ENCODE data around the gene BRD4. TPM values are rescaled to one million over a fixed set of nuclear protein-coding genes. Genes with fewer than 3 reads are reported as not detected.
"Not testable (repeated sequence)": the region's sequence is repeated elsewhere in the genome, so short reads cannot be mapped to it uniquely, and the experiment has no call there.

BRD4 gene
- total RNA-seq, 4 donors from 2014 or later, result 34.7 to 69.6 (median 36.0) TPM

DNA sequence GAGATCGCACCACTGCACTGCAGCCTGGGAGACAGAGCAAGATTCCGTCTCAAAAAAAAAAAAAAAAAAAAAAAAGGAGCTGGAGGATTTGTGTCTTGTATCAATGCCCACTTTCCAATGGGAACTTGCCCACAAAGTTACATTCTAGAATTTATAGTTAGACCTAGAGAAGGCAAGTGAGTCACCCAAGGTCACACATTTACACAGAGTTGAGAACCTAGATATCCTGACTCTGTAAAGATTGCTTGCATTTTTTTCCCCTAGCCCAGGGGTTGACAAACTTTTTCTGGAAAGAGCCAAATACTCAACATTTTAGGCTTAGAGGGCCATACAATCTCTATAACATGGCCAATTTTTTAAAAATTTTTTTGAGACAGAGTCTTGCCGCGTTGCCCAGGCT lies 7.7 kb upstream of the BRD4 start:
- no peak overlapping the region for H3K27ac ChIP-seq
- TF ChIP-seq POLR2A (IDR thresholded peaks at IDR 0.05) (no peak), EP300 (IDR thresholded peaks at IDR 0.05) (no peak)
- TF ChIP-seq, protein P1, sequence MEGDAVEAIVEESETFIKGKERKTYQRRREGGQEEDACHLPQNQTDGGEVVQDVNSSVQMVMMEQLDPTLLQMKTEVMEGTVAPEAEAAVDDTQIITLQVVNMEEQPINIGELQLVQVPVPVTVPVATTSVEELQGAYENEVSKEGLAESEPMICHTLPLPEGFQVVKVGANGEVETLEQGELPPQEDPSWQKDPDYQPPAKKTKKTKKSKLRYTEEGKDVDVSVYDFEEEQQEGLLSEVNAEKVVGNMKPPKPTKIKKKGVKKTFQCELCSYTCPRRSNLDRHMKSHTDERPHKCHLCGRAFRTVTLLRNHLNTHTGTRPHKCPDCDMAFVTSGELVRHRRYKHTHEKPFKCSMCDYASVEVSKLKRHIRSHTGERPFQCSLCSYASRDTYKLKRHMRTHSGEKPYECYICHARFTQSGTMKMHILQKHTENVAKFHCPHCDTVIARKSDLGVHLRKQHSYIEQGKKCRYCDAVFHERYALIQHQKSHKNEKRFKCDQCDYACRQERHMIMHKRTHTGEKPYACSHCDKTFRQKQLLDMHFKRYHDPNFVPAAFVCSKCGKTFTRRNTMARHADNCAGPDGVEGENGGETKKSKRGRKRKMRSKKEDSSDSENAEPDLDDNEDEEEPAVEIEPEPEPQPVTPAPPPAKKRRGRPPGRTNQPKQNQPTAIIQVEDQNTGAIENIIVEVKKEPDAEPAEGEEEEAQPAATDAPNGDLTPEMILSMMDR (IDR thresholded peaks at IDR 0.05), result no peak
- H3K4me1 ChIP-seq, result peaks cover 0 to 7% (median 0%) of the 10 kb centered on the region in 4 donors
- no peak overlapping the region for H3K4me3 ChIP-seq
- peaks cover 0 to 29% (median 0%) of the 10 kb centered on the region in 3 donors for H3K36me3 ChIP-seq
- 88 to 94% methylated on average over 4 of the region's 4 CpGs for WGBS, 2 donors
- no peaks in the 10 kb centered on the region for H3K27me3 ChIP-seq
- no peak for DNase-seq (ENCODE audit: low spot score in 2 of 2)
- no peaks in the 10 kb centered on the region for H3K9me3 ChIP-seq

DNA sequence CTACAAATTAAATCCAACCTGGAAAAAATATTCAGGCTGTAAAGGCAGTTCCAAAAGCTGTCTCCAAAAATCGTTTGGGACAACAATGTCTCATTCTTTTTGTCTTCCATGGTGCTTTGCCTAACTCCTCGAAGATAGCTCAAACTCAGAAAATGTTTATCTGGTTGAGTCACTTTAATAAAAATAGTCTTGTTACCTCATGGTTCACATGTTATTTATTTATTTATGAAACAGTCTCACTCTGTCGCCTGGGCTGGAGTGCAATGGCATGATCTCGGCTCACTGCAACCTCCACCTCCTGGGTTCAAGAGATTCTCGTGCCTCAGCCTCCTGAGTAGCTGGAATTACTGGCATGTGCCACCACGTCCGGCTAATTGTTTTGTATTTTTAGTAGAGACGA lies 4.9 kb upstream of the BRD4 start:
- no peak for DNase-seq (ENCODE audit: low spot score in 2 of 2)
- Histone ChIP-seq H3K4me3 (no peak overlapping the region), H3K27ac (peak overlapping the region in 2 of 4 donors; percentile 5 to 43), H3K4me1 (peaks cover 0 to 21% (median 9%) of the 10 kb centered on the region in 4 donors), H3K9me3 (no peaks in the 10 kb centered on the region), H3K36me3 (peaks cover 0 to 7% (median 0%) of the 10 kb centered on the region in 3 donors), H3K27me3 (no peaks in the 10 kb centered on the region)
- WGBS, 2 donors, result 51% methylated on average over 8 of the region's 8 CpGs
- TF ChIP-seq, protein P1 (IDR thresholded peaks at IDR 0.05), result no peak
- TF ChIP-seq EP300 (IDR thresholded peaks at IDR 0.05) (no peak), POLR2A (IDR thresholded peaks at IDR 0.05) (no peak)

DNA sequence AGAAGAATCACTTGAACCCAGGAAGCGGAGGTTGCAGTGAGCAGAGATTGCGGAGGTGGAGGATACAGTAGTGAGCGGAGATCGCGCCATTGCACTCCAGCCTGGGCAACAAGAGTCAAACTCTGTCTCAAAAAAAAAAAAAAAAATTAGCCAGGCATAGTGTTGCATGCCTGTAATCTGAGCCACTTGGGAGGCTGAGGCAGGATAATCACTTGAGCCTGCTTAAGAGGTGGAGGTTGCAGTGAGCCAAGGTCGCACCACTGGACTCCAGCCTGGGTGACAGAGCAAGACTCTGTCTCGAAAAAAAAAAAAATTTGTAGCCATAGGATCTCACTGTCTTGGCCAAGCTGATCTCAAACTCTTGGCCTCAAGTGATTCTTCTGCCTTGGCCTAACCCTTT lies 3.7 kb upstream of the BRD4 start:
- not testable (repeated sequence) for DNase-seq (ENCODE audit: low spot score in 2 of 2); H3K36me3 ChIP-seq; H3K9me3 ChIP-seq; H3K27me3 ChIP-seq; H3K27ac ChIP-seq; H3K4me3 ChIP-seq
- 74 to 82% methylated on average over 7 of the region's 7 CpGs for WGBS, 2 donors
- peaks cover 0 to 21% (median 9%) of the 10 kb centered on the region in 4 donors for H3K4me1 ChIP-seq

DNA sequence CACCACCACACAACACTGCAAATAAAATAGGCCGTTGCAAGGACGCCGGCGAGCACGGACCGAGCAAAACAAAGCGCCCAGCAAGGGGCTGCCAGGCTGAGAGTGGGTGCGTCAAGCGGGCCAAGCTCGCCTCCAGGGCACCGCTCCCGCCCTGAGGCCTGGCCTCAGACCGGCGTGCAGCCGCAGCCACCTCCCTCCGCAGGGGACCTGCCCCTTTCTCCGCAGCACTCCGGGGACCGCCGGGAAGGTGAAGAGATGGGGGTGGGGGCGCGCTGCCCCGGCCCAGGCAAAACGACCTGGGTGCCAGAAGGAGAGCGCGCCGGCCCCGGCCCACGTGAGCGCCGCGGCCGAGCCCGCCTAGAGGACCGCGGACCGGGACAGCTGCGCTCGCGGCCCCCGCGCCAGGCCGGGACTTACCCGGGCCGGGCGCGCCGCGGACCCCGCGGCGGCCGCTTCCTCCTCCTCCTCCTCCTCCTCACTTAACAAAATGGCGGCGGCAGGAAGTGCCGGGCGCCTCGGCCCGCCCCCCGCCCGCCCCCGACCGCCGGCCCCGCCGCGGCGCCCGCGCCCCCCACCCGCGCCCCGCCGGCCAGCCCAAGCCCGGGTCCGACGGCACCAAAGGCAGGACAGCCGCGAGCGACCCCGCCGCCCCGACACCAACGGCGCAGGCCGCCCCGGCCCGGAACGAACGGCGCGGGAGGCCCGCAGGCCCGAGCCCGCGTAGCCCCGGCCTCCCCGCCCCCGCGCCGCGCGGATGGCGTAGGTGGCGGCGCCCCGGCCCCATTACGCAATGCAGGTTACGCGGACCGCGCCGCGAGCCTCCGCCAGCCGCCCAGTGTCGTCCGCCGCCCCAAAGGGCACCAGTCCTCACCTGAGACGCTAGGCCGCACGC lies 674 bp downstream of the BRD4 start:
- peak in 1 of 2 donors; percentile 37 for DNase-seq (ENCODE audit: low spot score in 2 of 2)
- peak overlapping the region; percentile 76 to 95 (median 78) for H3K4me3 ChIP-seq
- H3K4me1 ChIP-seq, result peaks cover 0 to 62% (median 43%) of the 10 kb centered on the region in 4 donors
- no peaks in the 10 kb centered on the region for H3K9me3 ChIP-seq
- H3K27ac ChIP-seq, result peak overlapping the region; percentile 91 to 97 (median 96)
- no peaks in the 10 kb centered on the region for H3K36me3 ChIP-seq
- H3K27me3 ChIP-seq, result no peaks in the 10 kb centered on the region
- 0% methylated on average over 1 to 11 of the region's 122 CpGs for WGBS, 2 donors
- peak in 1 of 2 donors; percentile 12 for TF ChIP-seq POLR2A (IDR thresholded peaks at IDR 0.05)
- no peak for TF ChIP-seq EP300 (IDR thresholded peaks at IDR 0.05)
- TF ChIP-seq, protein P1 (IDR thresholded peaks at IDR 0.05), result peak in 1 of 5 experiments; percentile 12

DNA sequence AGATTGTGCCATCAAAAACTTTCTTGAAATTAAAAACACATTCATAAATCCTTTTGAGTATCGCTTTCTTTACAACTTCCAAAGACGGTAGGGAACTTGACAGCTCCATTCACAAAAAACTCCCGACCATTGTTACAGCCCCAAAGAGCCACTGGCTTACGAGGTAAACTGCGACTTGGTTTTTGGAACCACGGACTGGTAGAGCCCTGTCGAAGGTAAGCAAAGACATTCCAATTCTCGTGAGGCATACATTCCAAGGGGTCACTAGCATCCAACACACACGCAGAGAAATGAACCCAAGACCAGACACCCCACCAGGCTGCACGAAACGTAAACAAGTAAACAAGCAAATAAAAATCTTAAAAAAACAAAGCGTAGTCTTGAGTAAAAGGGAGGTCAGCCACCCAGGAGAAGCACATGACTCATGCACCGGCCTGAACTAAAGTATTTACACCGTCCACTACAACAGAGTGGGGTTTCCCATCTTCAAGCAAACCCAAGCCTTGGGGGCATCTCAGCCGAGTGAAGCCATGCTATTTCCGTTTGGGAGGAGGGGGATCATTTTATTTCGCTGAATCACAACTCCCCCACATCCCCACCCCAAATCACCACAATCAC lies 1.4 kb downstream of the BRD4 start:
- Histone ChIP-seq H3K4me3 (peak overlapping the region; percentile 76 to 95 (median 78)), H3K4me1 (peaks cover 0 to 65% (median 50%) of the 10 kb centered on the region in 4 donors), H3K27me3 (no peaks in the 10 kb centered on the region), H3K36me3 (no peaks in the 10 kb centered on the region), H3K9me3 (no peaks in the 10 kb centered on the region), H3K27ac (peak overlapping the region; percentile 91 to 97 (median 96))
- peak in 1 of 2 donors; percentile 33 for TF ChIP-seq EP300 (IDR thresholded peaks at IDR 0.05)
- TF ChIP-seq POLR2A (IDR thresholded peaks at IDR 0.05), result no peak
- WGBS, 2 donors, result 5% methylated on average over 17 of the region's 17 CpGs
- no peak for DNase-seq (ENCODE audit: low spot score in 2 of 2)

DNA sequence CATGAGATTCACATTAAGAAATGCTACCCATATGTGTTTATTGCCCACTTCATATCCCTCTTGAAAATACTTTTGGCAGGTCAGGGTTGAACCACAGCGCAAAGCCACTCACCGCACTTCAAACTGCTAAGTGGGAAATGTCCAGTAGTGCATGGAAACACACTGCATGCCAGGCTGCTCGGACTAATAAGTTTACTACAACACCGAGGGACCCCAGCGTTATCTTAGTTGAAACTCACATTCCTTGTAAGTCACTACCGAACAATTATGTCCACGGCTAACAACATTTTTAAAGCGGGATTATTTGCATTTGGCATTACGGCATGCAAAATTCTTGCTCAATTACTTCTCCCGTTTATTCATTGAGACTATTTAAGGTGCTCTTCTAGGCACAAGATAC lies 4.0 kb downstream of the BRD4 start:
- TF ChIP-seq POLR2A (IDR thresholded peaks at IDR 0.05) (no peak), EP300 (IDR thresholded peaks at IDR 0.05) (no peak)
- TF ChIP-seq, protein P1 (IDR thresholded peaks at IDR 0.05), result no peak

More for the DNA sequence above, 4.0 kb downstream of the BRD4 start:
- WGBS, 2 donors, result 47 to 53% methylated on average over 10 of the region's 10 CpGs
- H3K9me3 ChIP-seq, result no peaks in the 10 kb centered on the region
- DNase-seq (ENCODE audit: low spot score in 2 of 2), result no peak
- H3K4me3 ChIP-seq, result no peak overlapping the region
- peaks cover 3 to 84% (median 71%) of the 10 kb centered on the region in 4 donors for H3K4me1 ChIP-seq
- no peaks in the 10 kb centered on the region for H3K36me3 ChIP-seq
- H3K27ac ChIP-seq, result no peak overlapping the region
- no peaks in the 10 kb centered on the region for H3K27me3 ChIP-seq

Measured in tibial nerve (tissue), 4 donors.